HK-2 (cell line): ENCODE results near the gene MTG2.

ENCODE experiments used
- DNase-seq: peaks from one replicate; pipeline ENCODE4 v3.0.0-alpha.2; 2018; ENCODE audit not compliant: unreplicated experiment

The MTG2 gene

GRCh38 chr20:62183426-62184142, 756 bp downstream of the MTG2 start:
- no peak for DNase-seq

GRCh38 chr20:62186096-62186426, 3.2 kb downstream of the MTG2 start:
- DNase-seq = no peak

GRCh38 chr20:62186887-62187866, 4.3 kb downstream of the MTG2 start:
- no peak for DNase-seq

GRCh38 chr20:62190639-62191411, 8.0 kb downstream of the MTG2 start:
- no peak for DNase-seq

- DNase-seq = no peak
These were observed 9.1 kb downstream of the MTG2 start for GRCh38 chr20:62191781-62192559.

GRCh38 chr20:62192635-62193034, 9.8 kb downstream of the MTG2 start:
- no peak for DNase-seq

- no peak for DNase-seq
These were observed 10.5 kb downstream of the MTG2 start for GRCh38 chr20:62193079-62194025.

GRCh38 chr20:62195075-62195405, 12.2 kb downstream of the MTG2 start:
- no peak for DNase-seq

GRCh38 chr20:62195736-62196135, 12.9 kb downstream of the MTG2 start:
- DNase-seq = no peak

- no peak for DNase-seq
These were observed 13.5 kb downstream of the MTG2 start for GRCh38 chr20:62196286-62196685.

GRCh38 chr20:62197311-62197710, 14.5 kb downstream of the MTG2 start:
- DNase-seq = no peak

- no peak for DNase-seq
These were observed 15.0 kb downstream of the MTG2 start for GRCh38 chr20:62197801-62198200.

GRCh38 chr20:62198496-62198895, 15.7 kb downstream of the MTG2 start:
- no peak for DNase-seq

- DNase-seq = no peak
These were observed 16.1 kb downstream of the MTG2 start for GRCh38 chr20:62198931-62199330.

- no peak for DNase-seq
These were observed 17.8 kb downstream of the MTG2 start for GRCh38 chr20:62200491-62201172.

- no peak for DNase-seq
These were observed 18.6 kb downstream of the MTG2 start for GRCh38 chr20:62201173-62202082.

- DNase-seq = no peak
These were observed 19.2 kb downstream of the MTG2 start for GRCh38 chr20:62202083-62202395.

- no peak for DNase-seq
These were observed 20.0 kb downstream of the MTG2 start for GRCh38 chr20:62202676-62203377.
